Measurements from ENCODE around the gene LRRC34. TPM values are rescaled to one million over a fixed set of nuclear protein-coding genes. Genes with fewer than 3 reads are reported as not detected.

The LRRC34 gene
- polyA plus RNA-seq, 1 donor, result 2.1 TPM

DNA sequence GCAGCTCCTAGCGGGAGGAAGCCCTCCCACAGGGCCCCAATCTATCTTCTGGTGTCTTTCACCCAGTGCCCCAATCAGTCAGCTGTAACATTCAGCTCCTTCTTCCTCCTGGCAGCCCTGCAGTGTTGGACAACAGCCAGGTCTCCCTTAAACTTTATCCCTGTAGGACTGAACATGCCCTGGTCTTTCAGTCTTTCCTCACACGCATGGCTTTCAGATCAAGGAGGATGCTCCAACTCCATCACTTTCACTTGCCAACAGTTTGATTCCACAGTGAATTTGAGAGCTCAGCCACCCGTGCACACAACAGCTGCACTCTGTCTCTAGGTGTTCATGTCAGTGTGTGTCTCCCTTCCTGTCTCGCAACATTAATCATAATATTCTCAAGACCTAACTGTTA lies 28.5 kb upstream of the LRRC34 start:
- no peak overlapping the region for H3K27ac ChIP-seq (ENCODE audit: low read length)
- no peaks in the 10 kb centered on the region for H3K27me3 ChIP-seq (ENCODE audit: control insufficient read depth, insufficient read depth, low read length)
- H3K9me3 ChIP-seq (ENCODE audit: control insufficient read depth, low read depth, low read length), result no peaks in the 10 kb centered on the region
- no peak overlapping the region for H3K4me3 ChIP-seq (ENCODE audit: low read length)
- no peaks in the 10 kb centered on the region for H3K4me1 ChIP-seq (ENCODE audit: control insufficient read depth, insufficient read depth, low read length)
- DNase-seq, result no peak
- no peaks in the 10 kb centered on the region for H3K36me3 ChIP-seq (ENCODE audit: control insufficient read depth, insufficient read depth, low read length)
- WGBS (ENCODE audit: insufficient coverage, low lambda C conversion rate), result 100% methylated on average over 1 of the region's 4 CpGs

DNA sequence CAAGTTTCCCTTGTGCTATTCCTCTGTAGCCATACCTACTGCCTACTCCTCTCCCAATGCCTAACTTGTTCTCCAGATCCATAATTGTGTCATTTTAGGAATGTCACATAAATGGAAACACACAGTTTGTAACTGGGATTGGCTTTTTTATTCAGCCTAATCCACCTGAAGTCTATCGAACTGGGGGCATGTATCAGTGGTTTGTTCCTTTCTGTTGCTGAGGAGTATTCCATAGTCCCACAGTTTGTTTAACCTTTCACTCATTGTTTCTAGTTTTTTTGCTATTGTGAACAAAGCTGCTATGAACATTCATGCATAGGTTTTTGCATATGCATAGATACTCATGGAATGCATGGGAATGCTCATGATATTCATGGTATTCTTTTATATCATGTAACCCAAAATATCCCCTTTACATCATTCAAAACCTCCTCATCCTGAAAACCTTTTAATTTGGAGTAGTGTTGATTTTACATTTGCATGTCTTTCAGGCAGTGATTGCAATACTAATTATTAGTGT lies 25.9 kb upstream of the LRRC34 start:
- Histone ChIP-seq H3K9me3 (ENCODE audit: control insufficient read depth, low read depth, low read length) (no peaks in the 10 kb centered on the region), H3K4me3 (ENCODE audit: low read length) (no peak overlapping the region), H3K4me1 (ENCODE audit: control insufficient read depth, insufficient read depth, low read length) (no peaks in the 10 kb centered on the region), H3K36me3 (ENCODE audit: control insufficient read depth, insufficient read depth, low read length) (no peaks in the 10 kb centered on the region), H3K27me3 (ENCODE audit: control insufficient read depth, insufficient read depth, low read length) (no peaks in the 10 kb centered on the region), H3K27ac (ENCODE audit: low read length) (no peak overlapping the region)
- no peak for DNase-seq
- WGBS (ENCODE audit: insufficient coverage, low lambda C conversion rate), result no CpG with 5 or more reads among the region's 1 CpG

DNA sequence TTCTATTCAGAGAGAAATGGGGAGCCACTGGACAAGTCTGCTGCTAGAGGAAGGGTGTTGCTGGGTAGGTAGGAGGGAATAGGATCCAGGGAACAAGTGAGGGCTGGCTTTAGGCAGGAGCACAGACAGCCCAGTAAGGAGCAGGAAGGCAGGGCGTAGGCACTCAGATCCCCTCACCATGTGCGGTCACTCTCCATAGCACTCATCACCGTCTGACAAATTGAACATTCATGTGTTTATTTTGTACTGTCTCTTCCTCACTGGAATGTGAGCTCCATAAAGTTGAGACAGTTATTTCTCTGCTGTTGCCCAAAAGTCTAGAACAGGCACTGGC lies 24.2 kb upstream of the LRRC34 start:
- Histone ChIP-seq H3K4me3 (ENCODE audit: low read length) (no peak overlapping the region), H3K27ac (ENCODE audit: low read length) (no peak overlapping the region), H3K27me3 (ENCODE audit: control insufficient read depth, insufficient read depth, low read length) (no peaks in the 10 kb centered on the region), H3K4me1 (ENCODE audit: control insufficient read depth, insufficient read depth, low read length) (no peaks in the 10 kb centered on the region), H3K9me3 (ENCODE audit: control insufficient read depth, low read depth, low read length) (no peaks in the 10 kb centered on the region), H3K36me3 (ENCODE audit: control insufficient read depth, insufficient read depth, low read length) (no peaks in the 10 kb centered on the region)
- WGBS (ENCODE audit: insufficient coverage, low lambda C conversion rate), result 86% methylated on average over 2 of the region's 3 CpGs
- DNase-seq, result no peak

DNA sequence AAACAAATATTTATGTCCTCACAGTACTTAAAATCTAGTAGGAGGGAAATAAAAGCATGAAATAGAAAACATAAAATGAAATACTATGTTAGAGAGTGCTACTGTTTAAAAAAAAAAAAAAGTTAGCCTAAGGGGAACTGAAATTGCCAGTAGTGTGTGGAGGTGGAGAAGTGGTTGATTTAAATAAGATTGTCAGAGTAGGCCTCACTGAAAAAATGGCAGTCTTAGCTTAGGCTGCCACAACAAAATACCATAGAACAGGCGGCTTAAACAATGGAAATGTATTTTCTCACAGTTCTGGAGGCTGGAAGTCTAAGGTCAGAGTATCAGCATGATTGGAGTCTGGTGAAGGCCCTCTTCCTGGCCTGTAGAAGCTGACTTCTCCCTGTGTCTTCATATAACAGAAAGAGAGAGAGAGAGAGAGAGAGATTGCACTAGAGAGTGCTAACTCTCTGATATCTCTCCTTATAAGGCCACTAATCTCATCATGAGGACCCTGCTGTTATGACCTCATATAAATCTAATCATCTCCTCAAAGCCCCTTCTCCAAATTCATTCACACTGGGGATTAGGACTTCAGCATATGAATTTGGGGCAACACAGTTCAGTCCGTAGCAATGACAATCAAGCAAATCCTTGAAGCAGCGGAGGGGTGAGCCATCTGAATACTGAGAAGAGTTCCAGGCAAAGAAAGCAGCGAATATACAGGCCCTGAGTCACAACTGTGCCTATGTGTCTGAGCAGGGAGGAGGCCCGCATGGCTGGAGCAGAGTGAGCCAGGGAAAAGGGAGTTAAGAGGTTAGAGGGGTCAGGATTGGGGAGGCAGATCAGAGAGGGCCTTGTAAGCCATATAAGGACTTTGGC lies 23.6 kb upstream of the LRRC34 start:
- no CpG with 5 or more reads among the region's 5 CpGs for WGBS (ENCODE audit: insufficient coverage, low lambda C conversion rate)
- H3K4me1 ChIP-seq (ENCODE audit: control insufficient read depth, insufficient read depth, low read length), result no peaks in the 10 kb centered on the region
- H3K9me3 ChIP-seq (ENCODE audit: control insufficient read depth, low read depth, low read length), result no peaks in the 10 kb centered on the region
- H3K27me3 ChIP-seq (ENCODE audit: control insufficient read depth, insufficient read depth, low read length), result no peaks in the 10 kb centered on the region
- no peaks in the 10 kb centered on the region for H3K36me3 ChIP-seq (ENCODE audit: control insufficient read depth, insufficient read depth, low read length)
- no peak overlapping the region for H3K4me3 ChIP-seq (ENCODE audit: low read length)
- no peak overlapping the region for H3K27ac ChIP-seq (ENCODE audit: low read length)
- DNase-seq, result no peak

DNA sequence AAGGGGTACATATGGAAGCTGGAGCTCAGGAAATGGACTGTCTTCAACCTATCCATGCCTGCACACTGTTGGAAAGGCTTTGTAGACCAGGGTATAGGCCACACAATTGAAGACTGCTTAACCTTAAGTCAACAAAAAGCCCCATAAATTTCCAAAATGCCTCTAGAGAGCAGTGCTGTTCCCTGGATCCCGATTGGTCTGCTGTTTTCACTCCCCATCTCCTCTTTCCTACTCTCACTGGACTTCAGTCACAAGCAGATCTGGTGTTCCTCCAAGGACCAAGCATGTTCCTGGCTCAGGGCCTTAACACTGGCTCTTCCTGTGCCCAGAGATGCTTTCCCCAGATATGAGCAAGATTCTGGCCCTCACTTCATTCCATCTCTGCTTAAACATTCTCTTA lies 22.8 kb upstream of the LRRC34 start:
- Histone ChIP-seq H3K9me3 (ENCODE audit: control insufficient read depth, low read depth, low read length) (no peaks in the 10 kb centered on the region), H3K4me1 (ENCODE audit: control insufficient read depth, insufficient read depth, low read length) (no peaks in the 10 kb centered on the region), H3K36me3 (ENCODE audit: control insufficient read depth, insufficient read depth, low read length) (no peaks in the 10 kb centered on the region), H3K27ac (ENCODE audit: low read length) (no peak overlapping the region), H3K27me3 (ENCODE audit: control insufficient read depth, insufficient read depth, low read length) (no peaks in the 10 kb centered on the region), H3K4me3 (ENCODE audit: low read length) (no peak overlapping the region)
- DNase-seq, result no peak
- WGBS (ENCODE audit: insufficient coverage, low lambda C conversion rate), result no CpG with 5 or more reads among the region's 1 CpG

DNA sequence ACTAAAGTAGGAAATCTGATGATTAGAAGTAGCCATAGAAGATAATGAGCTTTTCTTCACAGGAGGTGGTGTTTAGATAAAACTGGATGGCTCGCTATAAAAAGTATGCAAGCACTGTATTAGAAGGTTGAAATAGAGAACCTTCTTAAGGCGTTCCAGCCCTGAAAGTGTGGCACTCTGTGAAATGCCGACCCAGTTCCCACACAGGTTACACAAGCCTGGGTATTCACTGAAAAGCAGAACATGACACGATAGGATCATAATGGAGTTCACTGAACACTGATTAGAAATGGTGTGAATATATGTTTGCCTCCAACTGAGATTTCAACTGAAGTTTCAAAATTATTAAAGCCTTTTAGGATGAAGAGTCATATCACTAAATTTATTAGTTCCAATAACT lies 15.0 kb upstream of the LRRC34 start:
- no CpG with 5 or more reads among the region's 4 CpGs for WGBS (ENCODE audit: insufficient coverage, low lambda C conversion rate)

DNA sequence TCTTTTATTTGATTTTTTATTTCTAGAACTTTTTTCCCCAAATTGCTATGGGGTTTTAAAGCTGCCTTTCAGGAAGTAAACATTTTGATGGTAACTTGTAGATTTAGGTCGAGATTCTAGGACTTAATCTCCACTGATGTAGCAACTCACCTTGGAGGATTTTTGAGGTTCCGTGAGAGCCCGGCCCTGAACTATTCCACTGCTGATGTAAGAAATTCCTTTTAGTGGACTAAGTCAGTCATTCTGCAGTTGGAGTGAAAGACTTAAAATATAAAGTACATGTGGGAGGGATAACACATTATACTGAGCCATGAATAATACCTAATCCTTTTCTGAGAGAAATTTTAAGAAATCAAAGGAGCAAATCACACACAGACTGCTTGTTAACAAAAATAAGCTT lies 12.6 kb upstream of the LRRC34 start:
- no peak overlapping the region for H3K27ac ChIP-seq (ENCODE audit: low read length)
- H3K4me3 ChIP-seq (ENCODE audit: low read length), result no peak overlapping the region
- H3K27me3 ChIP-seq (ENCODE audit: control insufficient read depth, insufficient read depth, low read length), result no peaks in the 10 kb centered on the region
- DNase-seq, result no peak
- no peaks in the 10 kb centered on the region for H3K9me3 ChIP-seq (ENCODE audit: control insufficient read depth, low read depth, low read length)
- no peaks in the 10 kb centered on the region for H3K36me3 ChIP-seq (ENCODE audit: control insufficient read depth, insufficient read depth, low read length)
- no CpG with 5 or more reads among the region's 3 CpGs for WGBS (ENCODE audit: insufficient coverage, low lambda C conversion rate)
- H3K4me1 ChIP-seq (ENCODE audit: control insufficient read depth, insufficient read depth, low read length), result no peaks in the 10 kb centered on the region

More for the DNA sequence above, 15.0 kb upstream of the LRRC34 start:
- H3K4me3 ChIP-seq (ENCODE audit: low read length), result no peak overlapping the region
- no peaks in the 10 kb centered on the region for H3K4me1 ChIP-seq (ENCODE audit: control insufficient read depth, insufficient read depth, low read length)
- no peak overlapping the region for H3K27ac ChIP-seq (ENCODE audit: low read length)
- DNase-seq, result no peak
- no peaks in the 10 kb centered on the region for H3K36me3 ChIP-seq (ENCODE audit: control insufficient read depth, insufficient read depth, low read length)
- H3K27me3 ChIP-seq (ENCODE audit: control insufficient read depth, insufficient read depth, low read length), result no peaks in the 10 kb centered on the region
- no peaks in the 10 kb centered on the region for H3K9me3 ChIP-seq (ENCODE audit: control insufficient read depth, low read depth, low read length)

DNA sequence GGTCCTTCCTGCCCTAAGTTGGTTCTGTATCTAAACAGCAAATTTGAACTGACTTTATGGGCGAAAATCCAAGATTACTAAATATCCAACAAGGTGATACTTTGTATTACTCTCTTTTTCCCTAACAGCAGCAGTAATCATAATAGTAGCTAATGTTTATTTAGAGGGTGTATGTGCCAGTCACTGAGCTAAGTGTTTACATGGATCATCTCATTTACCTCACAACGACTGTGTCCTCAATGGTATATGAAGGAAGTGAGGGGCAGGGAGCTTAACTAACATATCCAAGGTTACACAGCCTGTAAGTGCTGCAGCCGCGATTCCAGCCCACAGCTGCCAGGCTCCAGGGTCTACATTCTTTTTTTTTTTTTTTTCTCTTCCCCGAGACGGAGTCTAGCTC lies 10.3 kb upstream of the LRRC34 start:
- H3K4me3 ChIP-seq (ENCODE audit: low read length), result no peak overlapping the region
- no peaks in the 10 kb centered on the region for H3K4me1 ChIP-seq (ENCODE audit: control insufficient read depth, insufficient read depth, low read length)
- H3K36me3 ChIP-seq (ENCODE audit: control insufficient read depth, insufficient read depth, low read length), result no peaks in the 10 kb centered on the region
- 83% methylated on average over 1 of the region's 6 CpGs for WGBS (ENCODE audit: insufficient coverage, low lambda C conversion rate)
- no peak overlapping the region for H3K27ac ChIP-seq (ENCODE audit: low read length)
- no peaks in the 10 kb centered on the region for H3K9me3 ChIP-seq (ENCODE audit: control insufficient read depth, low read depth, low read length)
- H3K27me3 ChIP-seq (ENCODE audit: control insufficient read depth, insufficient read depth, low read length), result peaks cover 2% of the 10 kb centered on the region
- no peak for DNase-seq

DNA sequence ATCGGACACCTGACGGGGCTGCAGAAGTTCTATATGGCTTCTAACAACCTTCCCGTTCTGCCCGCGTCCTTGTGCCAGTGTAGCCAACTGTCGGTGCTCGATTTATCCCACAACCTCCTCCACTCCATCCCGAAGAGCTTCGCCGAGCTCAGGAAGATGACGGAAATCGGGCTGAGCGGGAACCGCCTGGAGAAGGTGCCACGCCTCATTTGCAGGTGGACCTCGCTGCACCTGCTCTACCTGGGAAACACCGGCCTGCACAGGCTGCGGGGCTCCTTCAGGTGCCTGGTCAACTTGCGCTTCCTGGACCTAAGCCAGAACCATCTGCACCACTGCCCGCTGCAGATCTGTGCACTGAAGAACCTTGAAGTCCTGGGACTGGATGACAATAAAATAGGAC lies 9.8 kb upstream of the LRRC34 start:
- H3K4me1 ChIP-seq (ENCODE audit: control insufficient read depth, insufficient read depth, low read length), result no peaks in the 10 kb centered on the region
- no peak overlapping the region for H3K27ac ChIP-seq (ENCODE audit: low read length)
- no peaks in the 10 kb centered on the region for H3K9me3 ChIP-seq (ENCODE audit: control insufficient read depth, low read depth, low read length)
- no peaks in the 10 kb centered on the region for H3K36me3 ChIP-seq (ENCODE audit: control insufficient read depth, insufficient read depth, low read length)
- WGBS (ENCODE audit: insufficient coverage, low lambda C conversion rate), result no CpG with 5 or more reads among the region's 20 CpGs
- H3K4me3 ChIP-seq (ENCODE audit: low read length), result no peak overlapping the region
- peaks cover 3% of the 10 kb centered on the region for H3K27me3 ChIP-seq (ENCODE audit: control insufficient read depth, insufficient read depth, low read length)
- DNase-seq, result no peak

DNA sequence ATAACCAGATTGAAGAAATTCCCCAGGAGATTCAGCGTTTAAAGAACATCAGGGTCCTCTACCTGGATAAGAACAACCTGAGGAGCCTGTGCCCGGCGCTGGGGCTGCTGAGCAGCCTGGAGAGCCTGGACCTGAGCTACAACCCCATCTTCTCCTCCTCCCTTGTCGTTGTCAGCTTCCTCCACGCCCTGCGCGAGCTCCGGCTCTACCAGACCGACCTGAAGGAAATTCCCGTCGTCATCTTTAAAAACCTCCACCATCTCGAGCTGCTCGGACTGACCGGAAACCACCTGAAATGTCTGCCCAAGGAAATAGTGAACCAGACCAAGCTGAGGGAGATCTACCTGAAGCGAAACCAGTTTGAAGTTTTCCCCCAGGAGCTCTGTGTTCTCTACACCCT lies 9.4 kb upstream of the LRRC34 start:
- Histone ChIP-seq H3K36me3 (ENCODE audit: control insufficient read depth, insufficient read depth, low read length) (no peaks in the 10 kb centered on the region), H3K9me3 (ENCODE audit: control insufficient read depth, low read depth, low read length) (no peaks in the 10 kb centered on the region), H3K4me3 (ENCODE audit: low read length) (no peak overlapping the region), H3K27me3 (ENCODE audit: control insufficient read depth, insufficient read depth, low read length) (peaks cover 3% of the 10 kb centered on the region), H3K4me1 (ENCODE audit: control insufficient read depth, insufficient read depth, low read length) (no peaks in the 10 kb centered on the region), H3K27ac (ENCODE audit: low read length) (no peak overlapping the region)
- DNase-seq, result no peak
- no CpG with 5 or more reads among the region's 15 CpGs for WGBS (ENCODE audit: insufficient coverage, low lambda C conversion rate)

DNA sequence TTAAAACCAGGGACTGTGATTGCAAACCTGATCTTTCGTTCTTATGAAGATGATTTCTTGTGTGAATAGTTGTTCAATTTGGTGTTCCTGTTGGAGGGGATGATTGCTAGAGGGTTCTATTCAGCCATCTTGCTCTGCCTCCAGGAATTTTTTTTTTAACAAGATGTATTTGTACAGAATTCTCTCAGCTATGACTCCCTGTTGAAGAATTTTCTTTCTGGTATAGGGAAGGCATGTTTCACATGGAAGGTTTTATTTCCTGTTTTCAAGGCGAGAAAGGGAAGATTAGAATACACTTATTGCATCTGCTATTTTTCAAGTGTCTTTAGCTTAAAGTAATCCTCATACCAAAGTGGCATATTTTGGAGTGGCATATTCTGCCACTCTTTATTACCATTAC lies 5.6 kb upstream of the LRRC34 start:
- Histone ChIP-seq H3K4me3 (ENCODE audit: low read length) (no peak overlapping the region), H3K36me3 (ENCODE audit: control insufficient read depth, insufficient read depth, low read length) (no peaks in the 10 kb centered on the region), H3K4me1 (ENCODE audit: control insufficient read depth, insufficient read depth, low read length) (no peaks in the 10 kb centered on the region), H3K27ac (ENCODE audit: low read length) (no peak overlapping the region), H3K9me3 (ENCODE audit: control insufficient read depth, low read depth, low read length) (peaks cover 5% of the 10 kb centered on the region), H3K27me3 (ENCODE audit: control insufficient read depth, insufficient read depth, low read length) (peaks cover 3% of the 10 kb centered on the region)
- DNase-seq, result no peak
- no CpG with 5 or more reads among the region's 2 CpGs for WGBS (ENCODE audit: insufficient coverage, low lambda C conversion rate)
